Left ventricle myocardium superior (tissue), 1 donor: ENCODE measurements around the gene C19orf38. TPM values are rescaled to one million over a fixed set of nuclear protein-coding genes. Genes with fewer than 3 reads are reported as not detected.

Source experiments
- ATAC-seq: fragments of 200-7000 bp; cut with Tn5 transposase; one replicate; pipeline ENCODE4 v1.9.1; 2020; ENCODE audit warnings: mild to moderate bottlenecking, moderate library complexity
- DNase-seq: peaks from one replicate; pipeline ENCODE4 v3.0.0-alpha.2; 2020
- intact Hi-C: fragments of 100-400 bp; cut with micrococcal nuclease; formaldehyde crosslinking; loops from one replicate; pipeline ENCODE4 v1.11.0; 2022
- total RNA-seq: library from RNA; stranded (reverse); fragmentation: NEBNext Ultra II Directional; extraction: Animal tissue kit (Norgen Biotek cat#: 25700); gene quantifications from one replicate; pipeline ENCODE4 v1.2.1, GENCODE V29; 2021
- donor health status: DM: no; HTN: yes; CAD: no; lungs with severe emphysema.

The C19orf38 gene
- total RNA-seq, 1 donor from 2014 or later = 0.62 TPM

GRCh38 chr19:10891405-10892086 is 43.3 kb downstream of the C19orf38 start:
- ATAC-seq (peak; percentile 57), DNase-seq (peak; percentile 47)
- intact Hi-C loops = no loop called here

- ATAC-seq (peak; percentile 46), DNase-seq (peak; percentile 43)
- intact Hi-C loops = no loop called here
These were observed 44.0 kb downstream of the C19orf38 start for GRCh38 chr19:10892256-10892655.

GRCh38 chr19:10894911-10895213 is 46.6 kb downstream of the C19orf38 start:
- no peak for ATAC-seq
- DNase-seq = no peak
- intact Hi-C loops = no loop called here

DNA sequence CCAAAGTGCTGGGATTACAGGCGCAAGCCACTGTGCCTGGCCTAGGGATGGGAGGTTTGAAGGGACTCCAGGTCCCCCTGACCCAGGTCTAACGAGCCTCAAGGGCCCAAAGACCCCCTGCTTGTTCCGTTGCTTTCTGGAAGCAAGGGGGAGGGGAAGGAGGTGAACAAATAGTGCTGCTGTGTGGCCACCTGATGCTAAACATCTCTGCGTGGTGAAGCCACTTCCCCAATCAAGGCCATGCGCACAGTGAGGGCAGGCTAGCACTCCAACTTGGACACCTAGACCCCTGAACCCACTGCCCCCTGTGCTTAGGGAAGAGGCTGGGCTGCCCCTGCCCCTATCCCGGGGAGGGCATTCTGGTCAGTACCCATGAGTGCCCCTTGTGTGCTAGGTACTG is 47.1 kb downstream of the C19orf38 start:
- no peak for DNase-seq
- intact Hi-C loops = no loop called here
- ATAC-seq = no peak

DNA sequence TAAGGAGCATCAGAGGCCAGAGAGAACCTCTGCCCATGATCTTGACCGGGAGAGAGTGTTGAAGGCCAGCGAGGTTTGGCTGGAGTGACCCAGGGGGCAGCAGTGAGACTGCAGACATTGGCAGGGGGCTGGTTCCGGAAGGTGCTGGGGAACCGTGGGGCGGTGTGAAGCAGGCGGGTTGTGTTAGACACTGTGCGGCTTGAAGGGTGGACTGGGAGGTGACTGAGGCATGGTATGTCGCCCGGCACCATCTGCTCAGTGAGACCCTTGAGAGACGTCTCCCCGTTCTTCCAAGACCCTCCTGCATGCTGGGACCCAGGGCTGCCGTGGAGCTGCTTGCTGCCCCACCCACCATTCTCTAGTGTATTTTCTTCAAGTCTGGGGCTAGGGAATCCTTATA is 47.7 kb downstream of the C19orf38 start:
- intact Hi-C loops = no loop called here
- DNase-seq (no peak), ATAC-seq (no peak)

GRCh38 chr19:10896851-10897526 is 48.8 kb downstream of the C19orf38 start:
- ATAC-seq = no peak
- DNase-seq = no peak
- intact Hi-C loops = no loop called here

DNA sequence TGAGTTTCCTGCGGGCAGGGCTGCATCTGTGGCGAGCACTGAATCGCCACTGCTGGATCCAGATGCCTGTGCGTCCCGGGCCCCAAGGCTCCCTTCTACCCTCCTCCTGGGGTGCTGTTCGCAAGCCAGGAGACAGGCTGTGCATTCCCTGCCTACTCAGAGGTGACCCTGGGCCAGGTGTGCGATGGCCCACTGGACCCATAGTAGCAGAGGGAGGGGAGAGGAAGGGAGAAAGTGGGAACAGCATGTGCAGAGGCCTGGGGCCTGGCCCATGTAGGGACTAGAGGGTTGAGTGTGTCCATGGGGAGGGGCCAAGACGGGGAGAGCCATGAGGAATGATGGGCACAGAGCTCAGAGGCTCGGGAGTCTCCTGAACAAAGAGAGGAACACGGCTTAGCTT is 50.4 kb downstream of the C19orf38 start:
- intact Hi-C loops = no loop called here
- peak; percentile 14 for ATAC-seq
- no peak for DNase-seq

GRCh38 chr19:10899151-10899653 is 51.0 kb downstream of the C19orf38 start:
- DNase-seq = peak; percentile 81
- intact Hi-C loops = no loop called here
- peak; percentile 88 for ATAC-seq

GRCh38 chr19:10907925-10908324 is 59.7 kb downstream of the C19orf38 start:
- no peak for ATAC-seq
- intact Hi-C loops = no loop called here
- DNase-seq = no peak

GRCh38 chr19:10908380-10908960 is 60.3 kb downstream of the C19orf38 start:
- no peak for DNase-seq
- no peak for ATAC-seq
- intact Hi-C loops = no loop called here

GRCh38 chr19:10911579-10912363 is 63.6 kb downstream of the C19orf38 start:
- intact Hi-C loops = no loop called here
- ATAC-seq (no peak), DNase-seq (no peak)

DNA sequence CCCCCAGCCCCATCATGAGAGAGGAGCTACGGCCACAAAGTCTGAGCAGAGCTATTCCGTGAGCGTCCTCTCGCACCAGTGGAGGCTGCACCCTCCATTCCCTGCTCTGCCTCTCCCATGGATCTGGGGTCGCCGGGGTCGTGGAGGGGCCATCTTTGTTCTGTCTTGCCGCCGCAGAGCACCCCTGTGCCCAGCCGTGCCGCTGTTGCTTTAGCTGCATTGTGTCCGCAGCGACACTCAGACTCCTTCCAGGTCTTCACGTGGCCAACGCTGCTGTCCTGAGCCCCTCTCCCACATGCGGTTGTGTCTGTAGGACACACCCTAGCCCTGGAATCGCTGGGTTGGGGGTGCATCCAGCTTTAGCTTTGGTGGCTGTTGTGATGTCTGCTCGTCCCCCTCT is 64.4 kb downstream of the C19orf38 start:
- intact Hi-C loops = no loop called here
- DNase-seq = no peak
- ATAC-seq = no peak

DNA sequence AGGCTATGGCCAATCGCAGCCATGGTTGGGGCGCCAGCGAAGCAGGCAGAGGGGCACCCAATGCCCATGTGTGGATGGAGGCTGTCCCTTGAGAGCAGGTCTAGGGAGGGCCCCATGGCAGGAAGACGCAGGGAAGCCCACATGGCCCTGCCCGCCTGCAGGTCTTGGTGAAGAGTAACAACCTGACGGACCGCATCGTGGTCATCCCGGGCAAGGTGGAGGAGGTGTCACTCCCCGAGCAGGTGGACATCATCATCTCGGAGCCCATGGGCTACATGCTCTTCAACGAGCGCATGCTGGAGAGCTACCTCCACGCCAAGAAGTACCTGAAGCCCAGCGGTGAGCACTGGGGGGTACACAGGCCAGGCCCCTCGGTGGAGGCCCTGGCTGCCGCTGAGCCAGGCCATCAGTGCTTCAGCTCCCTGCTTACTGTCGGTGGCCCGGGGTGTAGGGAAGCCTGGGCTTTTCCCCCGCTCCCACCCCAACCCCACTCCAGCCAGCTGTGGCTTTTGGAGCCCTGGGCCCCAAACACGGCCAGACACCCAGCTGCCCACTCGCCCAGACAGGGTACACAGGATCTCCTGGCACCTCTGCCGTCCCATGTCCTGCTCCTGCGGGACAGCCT is 65.6 kb downstream of the C19orf38 start:
- intact Hi-C loops = no loop called here
- DNase-seq (no peak), ATAC-seq (no peak)

GRCh38 chr19:10915130-10916091 is 67.2 kb downstream of the C19orf38 start:
- ATAC-seq = peak; percentile 20
- intact Hi-C loops = no loop called here
- DNase-seq = no peak

GRCh38 chr19:10916602-10917001 is 68.4 kb downstream of the C19orf38 start:
- no peak for DNase-seq
- no peak for ATAC-seq
- intact Hi-C loops = no loop called here

- intact Hi-C loops = no loop called here
- ATAC-seq (no peak), DNase-seq (no peak)
These were observed 70.1 kb downstream of the C19orf38 start for GRCh38 chr19:10918359-10918758.
